Measurements from ENCODE around the gene COBL. TPM values are rescaled to one million over a fixed set of nuclear protein-coding genes. Genes with fewer than 3 reads are reported as not detected.

COBL gene
- total and polyA plus RNA-seq, 12 donors = 0.09 to 1.4 (median 0.53) TPM

DNA sequence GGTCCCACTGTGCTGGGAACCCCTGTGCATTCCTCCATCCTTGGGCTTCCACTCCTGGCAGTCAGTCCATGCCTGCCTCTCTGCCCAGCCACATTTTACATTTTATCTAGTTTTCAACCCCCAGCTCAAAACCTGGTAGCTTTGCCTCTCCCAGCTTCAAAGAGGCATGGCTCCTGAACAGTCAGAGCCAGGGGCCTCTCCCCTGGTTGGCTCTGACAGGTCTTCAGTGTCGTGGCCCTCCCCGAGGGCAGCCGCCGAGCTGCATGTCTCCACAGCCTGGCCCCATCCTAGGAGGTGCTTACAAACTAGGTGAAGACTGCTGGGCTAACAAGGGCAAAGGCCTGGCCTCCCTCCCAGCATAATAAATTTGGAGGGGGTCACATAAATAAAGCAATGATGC is 14.8 kb downstream of the COBL start:
- no peaks in the 10 kb centered on the region for H3K27me3 ChIP-seq
- peak in 1 of 7 donors; percentile 28 for DNase-seq
- no peak for TF ChIP-seq POLR2A (IDR thresholded peaks at IDR 0.05)
- TF ChIP-seq, protein P1, sequence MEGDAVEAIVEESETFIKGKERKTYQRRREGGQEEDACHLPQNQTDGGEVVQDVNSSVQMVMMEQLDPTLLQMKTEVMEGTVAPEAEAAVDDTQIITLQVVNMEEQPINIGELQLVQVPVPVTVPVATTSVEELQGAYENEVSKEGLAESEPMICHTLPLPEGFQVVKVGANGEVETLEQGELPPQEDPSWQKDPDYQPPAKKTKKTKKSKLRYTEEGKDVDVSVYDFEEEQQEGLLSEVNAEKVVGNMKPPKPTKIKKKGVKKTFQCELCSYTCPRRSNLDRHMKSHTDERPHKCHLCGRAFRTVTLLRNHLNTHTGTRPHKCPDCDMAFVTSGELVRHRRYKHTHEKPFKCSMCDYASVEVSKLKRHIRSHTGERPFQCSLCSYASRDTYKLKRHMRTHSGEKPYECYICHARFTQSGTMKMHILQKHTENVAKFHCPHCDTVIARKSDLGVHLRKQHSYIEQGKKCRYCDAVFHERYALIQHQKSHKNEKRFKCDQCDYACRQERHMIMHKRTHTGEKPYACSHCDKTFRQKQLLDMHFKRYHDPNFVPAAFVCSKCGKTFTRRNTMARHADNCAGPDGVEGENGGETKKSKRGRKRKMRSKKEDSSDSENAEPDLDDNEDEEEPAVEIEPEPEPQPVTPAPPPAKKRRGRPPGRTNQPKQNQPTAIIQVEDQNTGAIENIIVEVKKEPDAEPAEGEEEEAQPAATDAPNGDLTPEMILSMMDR (IDR thresholded peaks at IDR 0.05) = no peak
- no peak overlapping the region for H3K27ac ChIP-seq
- no peaks in the 10 kb centered on the region for H3K4me1 ChIP-seq (replicated peaks in 1 of 2)
- intact Hi-C loops (cut with DNase I) = no loop called here
- no peaks in the 10 kb centered on the region for H3K9me3 ChIP-seq (replicated peaks in 1 of 3)
- H3K36me3 ChIP-seq (replicated peaks in 1 of 2) = no peaks in the 10 kb centered on the region
- 68 to 100% (median 80%) methylated on average over 4 of the region's 4 CpGs for WGBS, 4 donors
- H3K4me3 ChIP-seq = no peak overlapping the region

DNA sequence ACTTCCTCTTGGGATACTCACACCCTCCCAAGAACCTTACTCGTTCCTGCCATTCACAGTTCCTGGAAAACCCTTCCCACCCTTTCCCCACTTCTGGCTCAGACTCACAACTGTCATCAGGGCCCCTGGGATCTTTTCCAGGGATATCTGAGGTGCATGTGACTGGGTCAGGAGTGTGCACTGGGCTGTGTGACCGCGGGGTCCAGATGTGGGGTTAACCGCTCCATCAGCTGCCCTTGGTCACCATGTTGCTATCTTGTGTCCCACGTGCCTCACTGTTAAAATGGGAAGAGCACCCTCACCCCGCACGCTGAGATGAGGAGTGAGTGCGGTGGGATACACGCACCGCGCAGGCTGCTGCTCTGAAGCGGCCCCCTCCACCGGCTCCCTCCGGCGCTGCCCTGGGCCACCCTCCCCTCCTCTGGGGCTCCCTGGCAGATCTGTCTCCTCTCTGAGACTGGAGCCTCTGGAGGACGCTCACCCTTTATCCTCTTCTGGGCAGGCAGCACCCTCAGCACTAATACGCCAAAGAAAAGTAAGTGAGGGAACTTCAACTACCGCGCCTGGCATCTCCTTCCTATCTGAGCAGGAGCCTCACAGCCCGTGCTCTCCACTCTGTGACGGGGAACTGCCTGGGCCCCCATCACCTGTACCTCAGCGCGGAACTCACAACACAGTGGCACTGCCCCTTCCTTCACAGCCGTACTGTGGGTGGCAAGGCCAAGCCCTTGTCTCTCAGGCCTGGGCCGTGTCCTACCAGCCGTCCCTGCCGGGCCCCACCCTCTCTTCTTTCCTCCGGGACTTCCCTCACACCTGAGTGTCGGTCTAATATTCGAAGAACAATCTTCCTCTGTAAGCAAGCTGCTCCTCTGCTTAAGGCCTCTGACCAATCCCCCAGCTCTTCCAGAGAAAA is 15.6 kb downstream of the COBL start:
- no peaks in the 10 kb centered on the region for H3K4me1 ChIP-seq (replicated peaks in 1 of 2)
- peak in 1 of 7 donors; percentile 28 for DNase-seq
- H3K9me3 ChIP-seq (replicated peaks in 1 of 3) = no peaks in the 10 kb centered on the region
- H3K27ac ChIP-seq = no peak overlapping the region
- no peaks in the 10 kb centered on the region for H3K27me3 ChIP-seq
- WGBS, 4 donors = 90 to 94% (median 92%) methylated on average over 25 to 30 of the region's 30 CpGs
- intact Hi-C loops (cut with DNase I) = no loop called here
- H3K36me3 ChIP-seq (replicated peaks in 1 of 2) = no peaks in the 10 kb centered on the region
- no peak for TF ChIP-seq POLR2A (IDR thresholded peaks at IDR 0.05)
- TF ChIP-seq, protein P1 (IDR thresholded peaks at IDR 0.05) = no peak
- no peak overlapping the region for H3K4me3 ChIP-seq

- peak in 1 of 7 donors; percentile 7 for DNase-seq
- 91 to 97% (median 95%) methylated on average over 5 of the region's 5 CpGs for WGBS, 4 donors
- TF ChIP-seq POLR2A (IDR thresholded peaks at IDR 0.05) = no peak
- TF ChIP-seq, protein P1 (IDR thresholded peaks at IDR 0.05) = no peak
- H3K27me3 ChIP-seq = no peaks in the 10 kb centered on the region
- no peak overlapping the region for H3K4me3 ChIP-seq
- intact Hi-C loops (cut with DNase I) = no loop called here
- H3K36me3 ChIP-seq (replicated peaks in 1 of 2) = no peaks in the 10 kb centered on the region
- H3K9me3 ChIP-seq (replicated peaks in 1 of 3) = no peaks in the 10 kb centered on the region
- H3K4me1 ChIP-seq (replicated peaks in 1 of 2) = no peaks in the 10 kb centered on the region
- H3K27ac ChIP-seq = no peak overlapping the region
These were observed 17.0 kb downstream of the COBL start for GRCh38 chr7:51299391-51300133.

- intact Hi-C loops (cut with DNase I) = no loop called here
- no peak for TF ChIP-seq POLR2A (IDR thresholded peaks at IDR 0.05)
- TF ChIP-seq, protein P1 (IDR thresholded peaks at IDR 0.05) = no peak
- peak in 1 of 7 donors; percentile 29 for DNase-seq
- H3K36me3 ChIP-seq (replicated peaks in 1 of 2) = no peaks in the 10 kb centered on the region
- WGBS, 4 donors = 83 to 86% (median 85%) methylated on average over 5 of the region's 5 CpGs
- H3K9me3 ChIP-seq (replicated peaks in 1 of 3) = no peaks in the 10 kb centered on the region
- H3K4me3 ChIP-seq = no peak overlapping the region
- no peaks in the 10 kb centered on the region for H3K27me3 ChIP-seq
- H3K4me1 ChIP-seq (replicated peaks in 1 of 2) = no peaks in the 10 kb centered on the region
- no peak overlapping the region for H3K27ac ChIP-seq
These were observed 17.7 kb downstream of the COBL start for GRCh38 chr7:51298912-51299311.

Data from adrenal gland (tissue), 12 donors.